GM18505 (cell line): Measurements from ENCODE around the gene CCNH.
A peak's percentile ranks its signal among the peaks of the same experiment; 100 is the strongest.

Source experiments
- ATAC-seq: cut with Tn5 transposase; IDR thresholded peaks from one replicate; pipeline ENCODE4 v1.9.1; 2021; ENCODE audit not compliant: unreplicated experiment
- POLR2A ChIP-seq: IDR thresholded peaks from 4 replicates; pipeline ENCODE4 v1.6.1; 2011; ENCODE audit warnings: borderline replicate concordance; ENCODE audit not compliant: insufficient read depth, insufficient read length; ENCODE audit errors: extremely low read depth

The CCNH gene

DNA sequence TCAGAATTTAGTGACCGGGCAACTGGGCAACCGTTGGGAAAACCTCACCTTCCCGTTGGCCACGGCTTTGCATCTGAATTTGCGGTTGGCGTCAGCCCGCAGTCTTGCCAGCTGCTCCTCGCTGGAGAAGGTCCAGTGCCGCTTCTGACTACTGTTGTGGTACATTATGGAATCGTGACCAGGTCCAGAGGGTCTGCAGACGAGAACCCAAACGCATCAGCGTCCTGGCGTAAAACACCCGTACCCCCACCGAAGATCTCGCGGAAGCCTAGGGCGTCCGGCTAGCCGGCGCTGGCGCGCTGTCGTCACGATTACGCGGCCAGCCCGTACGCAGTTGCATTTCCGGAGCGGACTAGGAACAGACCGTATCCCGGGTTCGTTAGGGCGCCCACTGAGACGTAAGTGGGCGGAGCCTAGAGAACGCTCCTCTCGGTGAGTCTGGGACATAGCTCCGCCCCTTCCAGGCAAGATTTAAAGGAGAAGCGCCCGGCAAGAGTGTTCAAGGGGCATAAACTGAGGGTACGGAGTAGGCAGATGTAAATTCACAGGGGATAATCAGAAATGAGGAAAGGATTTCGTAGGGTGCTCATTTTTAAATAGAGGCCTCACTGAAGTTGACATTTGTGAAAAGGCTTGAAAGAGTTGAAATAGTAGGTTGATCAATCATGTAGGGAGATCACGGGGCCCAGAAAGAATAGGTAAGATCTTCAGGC is at the start of gene CCNH:
TSS of gene CCNH (minus strand) at position 301 of the 713 bp plus-strand sequence. CDS start at position 165, 136 bp downstream.
- peak; percentile 96 for TF ChIP-seq POLR2A
- peak; percentile 99 for ATAC-seq

DNA sequence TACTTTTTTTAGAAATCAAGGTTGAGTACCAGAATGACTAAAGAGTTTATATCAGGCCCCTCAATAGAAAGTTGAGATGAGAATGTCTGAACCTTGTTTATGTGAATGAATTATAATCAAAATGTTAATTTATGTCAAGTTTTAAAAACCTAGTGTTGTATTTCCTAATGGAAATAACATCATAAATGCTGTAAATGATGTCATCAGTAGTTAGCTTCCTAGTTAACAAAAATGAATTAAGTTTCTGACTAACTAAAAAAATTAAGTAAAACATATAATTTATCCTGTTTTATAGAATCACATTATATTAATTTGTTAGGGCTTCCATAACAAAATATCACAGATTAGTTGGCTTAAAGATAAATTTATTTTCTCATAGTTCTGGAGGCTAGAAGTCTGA is 45.0 kb upstream of the CCNH start:
- TF ChIP-seq POLR2A = no peak
- ATAC-seq = no peak

GRCh38 chr5:87453801-87454200 is 41.1 kb upstream of the CCNH start:
- ATAC-seq = no peak

DNA sequence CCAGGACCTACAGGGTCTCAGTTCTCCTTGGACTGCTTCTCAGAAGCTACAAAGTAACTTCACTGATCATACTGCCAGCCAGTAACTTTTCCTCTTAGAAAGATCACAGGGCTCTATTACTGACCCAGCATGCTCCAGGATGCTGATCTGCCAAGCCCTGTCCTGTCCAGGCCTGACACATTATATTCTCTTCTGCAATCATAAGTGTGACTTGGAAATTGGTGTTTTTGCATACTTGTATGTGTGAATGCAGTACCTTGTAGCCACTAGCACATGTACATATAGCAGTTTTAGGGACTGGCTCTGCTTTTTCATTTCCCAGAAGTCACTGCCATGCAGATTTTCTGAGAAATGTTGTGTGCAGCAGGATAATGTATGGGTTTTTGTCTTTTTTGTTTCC is 40.1 kb upstream of the CCNH start:
- TF ChIP-seq POLR2A = no peak
- no peak for ATAC-seq

More at GRCh38 chr5:87453801-87454200, 41.1 kb upstream of the CCNH start:
- no peak for TF ChIP-seq POLR2A

- ATAC-seq = no peak
- no peak for TF ChIP-seq POLR2A
Measured at GRCh38 chr5:87442419-87442818, 29.7 kb upstream of the CCNH start.

- no peak for TF ChIP-seq POLR2A
- no peak for ATAC-seq
Measured at GRCh38 chr5:87438231-87438630, 25.5 kb upstream of the CCNH start.

DNA sequence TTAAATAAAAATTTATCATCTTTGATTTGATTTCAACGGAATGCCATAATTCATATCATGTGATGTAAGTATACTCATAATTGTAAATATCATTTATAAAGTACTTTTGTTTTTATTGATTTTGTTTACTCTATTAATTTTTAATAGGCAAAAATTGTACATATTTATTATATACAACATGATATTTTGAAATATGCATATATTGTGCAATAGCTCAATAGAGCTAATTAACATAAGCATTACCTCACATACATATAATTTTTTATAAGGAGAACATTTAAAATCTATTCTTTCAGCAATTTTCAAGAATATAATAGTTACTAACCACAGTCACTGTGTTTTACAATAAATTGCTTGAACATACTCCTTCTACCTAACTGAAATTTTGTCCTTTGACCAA is 25.0 kb upstream of the CCNH start:
- no peak for TF ChIP-seq POLR2A
- ATAC-seq = no peak

GRCh38 chr5:87435144-87435694 is 22.5 kb upstream of the CCNH start:
- TF ChIP-seq POLR2A = no peak
- ATAC-seq = no peak

DNA sequence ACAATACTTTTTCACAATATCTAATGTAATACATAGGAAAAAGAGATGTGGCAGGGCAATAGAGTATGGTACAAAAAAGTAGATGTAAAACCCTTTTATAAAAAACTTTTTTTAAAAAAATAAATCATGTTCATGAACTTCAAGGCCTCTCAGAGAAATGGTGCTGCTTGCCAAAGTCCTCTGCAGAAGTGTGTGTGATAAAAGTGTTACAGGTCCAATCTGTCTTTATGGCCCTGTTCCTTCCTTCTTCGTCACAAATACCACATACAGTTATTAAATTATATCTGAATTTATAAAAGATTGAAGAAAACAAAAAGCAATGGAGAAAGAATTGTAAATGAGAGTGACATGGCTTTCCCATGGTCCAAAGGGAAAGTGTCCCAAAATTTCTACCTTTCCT is 21.7 kb upstream of the CCNH start:
- no peak for ATAC-seq
- TF ChIP-seq POLR2A = no peak

- ATAC-seq = no peak
- TF ChIP-seq POLR2A = no peak
Measured at GRCh38 chr5:87433945-87434344, 21.2 kb upstream of the CCNH start.

DNA sequence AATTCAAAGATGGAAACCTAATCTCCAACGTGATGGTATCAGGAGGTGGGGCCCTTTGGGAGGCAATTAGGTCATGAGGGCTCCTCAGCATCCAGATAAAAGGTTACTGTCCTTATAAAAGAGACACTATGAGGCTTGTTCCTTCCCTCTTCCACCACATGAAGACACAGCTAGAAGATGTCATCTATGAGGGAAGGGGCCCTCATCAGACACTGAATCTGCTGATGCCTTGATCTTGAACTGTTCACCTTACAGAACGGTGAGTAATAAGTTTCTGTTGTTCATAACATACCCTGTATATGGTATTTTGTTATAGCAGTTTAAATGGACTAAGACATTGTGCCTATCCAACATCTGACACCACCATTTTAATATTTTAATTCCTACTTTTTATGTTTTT is 19.7 kb upstream of the CCNH start:
- no peak for ATAC-seq
- no peak for TF ChIP-seq POLR2A

DNA sequence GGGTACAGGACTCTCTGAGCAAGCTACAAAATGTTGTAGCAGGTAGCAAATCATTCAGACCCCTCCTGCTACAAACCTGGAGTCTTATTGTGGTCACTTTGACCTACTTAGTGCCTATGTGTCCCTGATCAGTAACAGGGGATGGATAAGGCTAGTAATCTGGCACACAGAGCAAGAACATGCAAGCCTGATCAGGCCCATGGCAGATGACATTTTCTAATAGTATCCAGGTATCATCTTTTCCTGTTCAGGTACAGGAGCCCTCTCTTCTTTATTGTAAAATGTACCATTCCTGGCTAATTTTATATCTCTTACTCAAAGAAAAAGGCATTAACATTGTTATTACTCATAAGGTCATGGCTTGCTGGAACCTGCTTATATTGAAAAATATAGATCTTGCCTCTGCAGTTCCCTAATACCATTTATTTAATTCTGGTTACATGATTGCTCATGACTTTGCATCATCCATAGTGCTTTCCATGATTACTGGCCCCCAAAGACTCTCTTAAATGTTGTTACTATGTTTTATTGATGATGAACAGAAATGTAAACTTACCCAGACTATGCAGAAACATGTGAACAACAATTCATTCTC is 18.2 kb upstream of the CCNH start:
- TF ChIP-seq POLR2A = no peak
- ATAC-seq = no peak

GRCh38 chr5:87423755-87424154 is 11.0 kb upstream of the CCNH start:
- no peak for TF ChIP-seq POLR2A
- no peak for ATAC-seq

GRCh38 chr5:87421307-87421706 is 8.6 kb upstream of the CCNH start:
- TF ChIP-seq POLR2A = no peak
- ATAC-seq = no peak
